Mononuclear cell (primary cell): ENCODE results near the gene COL15A1. TPM values are rescaled to one million over a fixed set of nuclear protein-coding genes. Genes with fewer than 3 reads are reported as not detected.

ENCODE experiments used
- H3K27me3 ChIP-seq: 2 replicates; pipeline ENCODE4 v1.6.0; 2011; ENCODE audit warnings: low read length, control low read depth; ENCODE audit not compliant: insufficient read depth
- H3K4me1 ChIP-seq: 2 replicates; pipeline ENCODE4 v1.5.1; 2011; ENCODE audit warnings: mild to moderate bottlenecking, low read length, control low read depth; ENCODE audit not compliant: insufficient read depth
- H3K4me3 ChIP-seq: 2 replicates; pipeline ENCODE4 v1.5.1; 2011; ENCODE audit warnings: mild to moderate bottlenecking, low read length, moderate library complexity
- H3K9me3 ChIP-seq: 2 replicates; pipeline ENCODE4 v1.5.1; 2011; ENCODE audit warnings: low read depth, mild to moderate bottlenecking, control low read depth, low read length
- total RNA-seq: library from RNA; depleted of rRNA; stranded (reverse); fragments of >200 nt; gene quantifications from one replicate; pipeline ENCODE4 v1.2.3, GENCODE V29; 2012

The COL15A1 gene
- total RNA-seq, 1 donor, result not detected

DNA sequence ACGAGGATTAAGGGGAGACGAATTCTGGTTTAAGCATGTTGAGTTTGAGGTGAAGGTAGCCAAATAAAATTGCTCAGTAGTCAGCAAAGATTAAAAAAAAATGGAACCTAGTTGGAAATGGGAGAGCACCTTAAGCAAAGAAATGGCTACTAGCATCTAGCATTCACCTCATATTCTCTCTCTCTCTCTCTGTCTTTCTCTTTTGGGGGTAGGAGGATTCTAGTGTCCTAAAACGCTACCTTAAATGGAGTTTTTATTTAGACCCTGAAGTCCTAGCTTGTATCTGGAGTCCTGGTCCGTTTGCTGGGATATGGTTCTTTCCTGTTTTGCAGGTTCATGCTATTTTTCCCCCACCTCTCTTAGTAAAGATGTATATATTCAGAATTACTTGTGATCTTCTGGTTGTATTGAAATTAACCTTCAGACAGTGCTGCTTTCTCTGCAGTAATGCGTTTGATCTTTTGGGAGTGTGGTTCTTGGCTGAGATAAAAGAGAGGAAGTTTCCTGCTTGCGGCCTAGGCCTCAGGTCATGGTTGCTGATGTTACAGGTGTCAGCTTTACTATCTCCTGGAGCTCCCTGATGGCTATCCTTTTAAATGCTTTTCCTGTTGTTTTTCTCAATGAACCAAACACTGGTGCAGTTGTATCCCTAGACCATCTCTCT, 169.2 kb downstream of the COL15A1 start:
- no peaks in the 10 kb centered on the region for H3K27me3 ChIP-seq
- H3K4me1 ChIP-seq, result peaks cover 67% of the 10 kb centered on the region
- H3K9me3 ChIP-seq, result no peaks in the 10 kb centered on the region
- H3K4me3 ChIP-seq, result no peak overlapping the region

DNA sequence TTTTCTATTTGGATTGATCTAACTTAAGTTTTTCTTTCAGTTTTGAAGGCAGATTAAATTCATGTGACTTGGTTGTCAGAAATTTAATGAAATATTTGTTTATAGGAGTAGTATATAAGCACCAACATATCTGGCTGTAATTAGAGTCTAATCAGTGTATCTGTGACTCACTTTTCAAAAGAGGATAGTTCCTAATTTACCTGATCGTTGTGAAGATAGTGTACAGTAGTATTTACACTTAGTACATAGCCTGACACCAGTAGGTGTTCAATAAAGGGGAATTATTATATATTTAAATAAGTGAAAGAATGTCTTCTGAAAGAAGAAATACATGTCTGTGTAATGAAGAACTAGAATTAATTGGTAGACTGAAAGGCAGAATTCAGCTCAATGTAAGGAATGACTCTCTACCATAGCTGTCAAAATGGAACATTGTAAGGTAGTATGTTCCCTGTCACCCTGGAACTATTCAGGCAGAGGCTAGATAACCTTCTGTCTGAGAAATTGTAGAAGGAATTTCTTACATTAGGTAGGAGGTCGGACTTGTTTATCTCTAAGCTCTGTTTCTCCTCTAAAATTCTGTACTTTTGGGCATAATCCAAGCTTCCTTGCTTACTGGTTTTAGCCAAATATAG, 169.8 kb downstream of the COL15A1 start:
- no peak overlapping the region for H3K4me3 ChIP-seq
- peaks cover 63% of the 10 kb centered on the region for H3K4me1 ChIP-seq
- H3K9me3 ChIP-seq, result no peaks in the 10 kb centered on the region
- H3K27me3 ChIP-seq, result no peaks in the 10 kb centered on the region

DNA sequence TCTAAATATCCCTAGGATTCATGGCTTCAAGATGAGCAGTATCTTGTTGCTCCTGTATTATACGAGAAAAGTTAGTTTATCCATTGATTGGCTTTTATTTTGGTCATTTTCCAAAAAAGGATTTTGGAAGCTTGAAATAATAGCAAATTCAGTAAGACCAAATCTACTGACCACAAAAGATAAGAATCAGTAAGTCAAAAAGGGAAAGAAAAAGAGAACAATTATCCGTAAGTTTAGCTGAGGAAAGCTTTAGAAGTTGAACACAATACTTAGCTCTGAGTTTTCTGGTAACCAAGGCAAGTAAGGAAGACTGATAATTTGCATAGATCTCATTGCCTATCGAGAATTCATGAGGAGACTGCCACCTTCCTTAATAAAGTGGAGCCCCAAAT, 170.3 kb downstream of the COL15A1 start:
- no peaks in the 10 kb centered on the region for H3K27me3 ChIP-seq
- H3K4me3 ChIP-seq, result no peak overlapping the region
- H3K9me3 ChIP-seq, result no peaks in the 10 kb centered on the region
- H3K4me1 ChIP-seq, result peaks cover 63% of the 10 kb centered on the region

DNA sequence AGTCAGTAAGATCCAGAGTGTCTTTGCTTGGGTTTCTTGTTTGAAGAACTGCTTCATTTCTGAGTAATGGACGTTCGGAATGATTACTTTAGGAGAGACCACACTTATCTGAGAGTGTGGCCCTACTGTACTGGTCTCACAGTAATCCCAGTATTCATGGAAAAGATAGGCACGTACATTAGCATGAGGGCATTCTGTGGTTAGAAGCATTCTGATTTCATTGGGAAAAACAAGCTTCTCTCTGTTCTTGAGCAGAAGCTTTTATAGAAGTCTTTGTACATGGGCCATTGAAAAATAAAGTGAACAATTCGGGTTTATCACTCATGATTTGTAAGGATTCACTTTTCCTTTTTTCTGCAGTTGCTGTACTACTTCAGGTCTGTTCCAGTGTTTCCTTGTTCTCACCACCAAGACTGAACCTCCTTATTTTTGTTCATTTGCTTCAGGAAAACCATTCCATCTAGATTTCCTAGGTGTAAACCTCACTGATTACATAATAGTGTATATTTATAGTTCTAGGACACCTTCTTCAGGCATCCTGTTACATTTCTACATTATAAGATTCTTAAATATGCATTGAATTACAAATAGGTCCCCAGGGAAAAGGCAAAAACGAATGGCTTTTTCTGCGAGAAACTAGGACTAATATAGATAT, 171.3 kb downstream of the COL15A1 start:
- Histone ChIP-seq H3K9me3 (no peaks in the 10 kb centered on the region), H3K27me3 (no peaks in the 10 kb centered on the region), H3K4me1 (peaks cover 62% of the 10 kb centered on the region), H3K4me3 (no peak overlapping the region)

DNA sequence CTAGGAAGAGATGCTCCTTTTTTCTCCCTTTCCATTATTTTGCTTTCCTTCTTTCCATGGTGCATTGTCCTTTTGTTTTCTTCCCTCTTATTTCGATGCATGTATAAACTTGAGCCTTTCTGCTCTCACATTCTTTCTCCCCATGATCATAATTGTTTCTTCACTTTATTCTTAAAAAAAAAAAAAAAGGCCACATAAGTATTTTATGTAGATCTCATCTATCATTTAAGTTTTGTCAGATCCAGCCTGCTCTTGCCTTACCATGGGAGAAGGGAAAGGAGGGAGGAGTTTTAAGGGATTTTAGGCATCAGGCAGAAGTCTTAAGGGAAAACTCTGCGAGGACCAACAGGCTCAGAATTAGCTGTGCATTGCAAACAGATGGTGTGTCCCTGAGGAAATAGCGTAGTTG, 172.3 kb downstream of the COL15A1 start:
- H3K4me3 ChIP-seq, result no peak overlapping the region
- H3K9me3 ChIP-seq, result no peaks in the 10 kb centered on the region
- peaks cover 61% of the 10 kb centered on the region for H3K4me1 ChIP-seq
- H3K27me3 ChIP-seq, result no peaks in the 10 kb centered on the region

DNA sequence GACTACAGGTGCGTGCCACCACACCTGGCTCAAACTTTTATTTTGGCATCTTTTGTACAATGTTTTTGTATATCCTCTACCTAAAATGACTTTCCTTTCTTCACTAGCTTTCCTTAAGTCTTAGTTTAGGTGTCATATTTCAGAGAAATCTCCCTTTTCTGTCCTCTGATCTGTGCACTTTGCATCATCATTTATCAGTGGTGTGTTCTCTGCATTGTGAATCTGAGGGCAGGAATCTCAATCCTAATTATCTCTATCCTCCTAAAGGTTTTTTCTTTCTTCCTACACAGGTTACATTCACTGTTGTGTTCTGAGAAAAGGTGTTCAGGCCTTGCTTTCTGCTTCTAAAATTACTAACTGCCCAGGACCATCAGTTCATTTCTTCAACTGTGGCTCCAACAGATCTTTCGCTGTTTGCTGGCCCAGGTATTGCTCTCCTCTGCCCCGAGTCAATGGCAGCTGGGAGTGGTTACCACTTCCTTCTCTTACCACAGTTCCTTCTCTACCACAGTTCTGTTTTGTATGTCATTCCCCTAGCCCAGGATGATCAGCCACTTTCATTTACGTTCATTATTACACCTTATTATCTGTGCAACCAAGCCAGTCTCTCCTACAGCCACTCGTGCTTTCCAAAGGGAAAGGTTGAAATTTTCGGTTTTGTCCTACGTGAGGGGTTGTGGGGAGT, 175.2 kb downstream of the COL15A1 start:
- no peaks in the 10 kb centered on the region for H3K27me3 ChIP-seq
- peaks cover 51% of the 10 kb centered on the region for H3K4me1 ChIP-seq
- no peaks in the 10 kb centered on the region for H3K9me3 ChIP-seq
- H3K4me3 ChIP-seq, result no peak overlapping the region

DNA sequence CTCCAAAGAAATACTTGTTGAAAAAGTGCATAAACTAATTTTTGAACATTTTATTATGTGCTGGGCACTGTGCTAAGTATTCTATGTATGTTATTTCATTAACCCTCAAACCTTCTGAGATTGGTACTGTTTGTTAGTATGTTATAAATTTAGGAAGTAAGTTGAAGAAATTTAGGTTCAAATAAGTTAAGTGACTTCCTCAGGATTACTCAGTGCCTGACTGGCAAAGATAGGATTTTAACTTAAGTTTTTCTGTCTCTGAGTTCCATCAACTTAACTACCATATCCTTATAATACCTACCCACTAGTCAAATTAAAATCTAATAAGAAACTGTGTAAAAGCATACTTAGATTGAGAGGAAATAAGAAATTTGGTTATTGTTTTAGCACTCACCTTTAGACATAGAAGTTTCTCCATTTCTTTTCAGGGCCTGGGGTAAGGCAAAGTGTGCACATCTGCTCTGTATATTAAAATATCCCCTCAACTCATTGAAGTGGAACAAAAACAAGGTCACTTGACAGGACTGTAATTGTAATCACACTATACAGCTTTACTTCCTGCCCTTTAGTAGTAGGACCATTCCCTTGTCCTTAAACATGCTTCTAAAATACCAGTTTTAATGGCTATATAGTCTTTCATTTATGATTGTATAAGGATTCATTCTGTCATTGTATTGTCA, 176.4 kb downstream of the COL15A1 start:
- H3K9me3 ChIP-seq, result no peaks in the 10 kb centered on the region
- no peaks in the 10 kb centered on the region for H3K27me3 ChIP-seq
- H3K4me1 ChIP-seq, result peaks cover 39% of the 10 kb centered on the region
- no peak overlapping the region for H3K4me3 ChIP-seq

Other genes with a start within 250 kb of the COL15A1 start
- under 0.01 TPM for gene GABBR2, start 235.0 kb upstream of the COL15A1 start, total RNA-seq
- gene ANKS6, start 147.4 kb upstream of the COL15A1 start, total RNA-seq, result 5.9 TPM
- 4.5 TPM for gene GALNT12, start 136.2 kb upstream of the COL15A1 start, total RNA-seq
- 31.3 TPM for gene TGFBR1, start 161.2 kb downstream of the COL15A1 start, total RNA-seq